C4-2B (cell line): Measurements from ENCODE around the gene FBXL13.

Source experiments
- CTCF ChIP-seq: fragments of 450-650 bp; conservative IDR thresholded peaks from 2 replicates; pipeline ENCODE4 v1.5.1; 2017; ENCODE audit warnings: mild to moderate bottlenecking
- ZFX ChIP-seq: fragments of 450-650 bp; IDR thresholded peaks from 2 replicates; pipeline ENCODE4 v1.6.1; 2017

- TF ChIP-seq CTCF = no peak
- TF ChIP-seq ZFX = no peak
These were observed 93.1 kb downstream of the FBXL13 start for GRCh38 chr7:102981451-102981850.
